DOHH2 (cell line): ENCODE data around the gene RPL28.

Source experiments
- H3F3A ChIP-seq: fragments of 200-600 bp; sonication (generic), shearing (Covaris generic); 2 replicates; pipeline ENCODE4 v1.6.0; 2016; ENCODE audit warnings: antibody characterized with exemption, mild to moderate bottlenecking; ENCODE audit not compliant: control insufficient read depth, insufficient read depth
- H3K27ac ChIP-seq: fragments of 200-600 bp; sonication (generic); 2 replicates; pipeline ENCODE4 v1.5.1; 2014; ENCODE audit warnings: low read depth, mild to moderate bottlenecking, low read length, moderate library complexity
- H3K27me3 ChIP-seq: fragments of 200-600 bp; sonication (generic); 2 replicates; pipeline ENCODE4 v1.6.1; 2014; ENCODE audit warnings: mild to moderate bottlenecking, low read length, mixed read lengths; ENCODE audit not compliant: control insufficient read depth
- H3K36me3 ChIP-seq: fragments of 200-600 bp; sonication (generic); 2 replicates; pipeline ENCODE4 v1.6.1; 2014; ENCODE audit warnings: mild to moderate bottlenecking, low read length, moderate library complexity, mixed read lengths; ENCODE audit not compliant: control insufficient read depth
- H3K4me1 ChIP-seq: fragments of 200-600 bp; sonication (generic); 2 replicates; pipeline ENCODE4 v1.6.1; 2014; ENCODE audit warnings: mild to moderate bottlenecking, low read length, mixed read lengths; ENCODE audit not compliant: control insufficient read depth
- H3K4me2 ChIP-seq: fragments of 200-600 bp; sonication (generic); 2 replicates; pipeline ENCODE4 v1.6.0; 2014; ENCODE audit warnings: mild to moderate bottlenecking, low read length, moderate library complexity
- H3K4me3 ChIP-seq: fragments of 200-600 bp; sonication (generic); 2 replicates; pipeline ENCODE4 v1.5.1; 2014; ENCODE audit warnings: mild to moderate bottlenecking, low read length, mixed read lengths
- H3K79me2 ChIP-seq: fragments of 200-600 bp; sonication (generic); 2 replicates; pipeline ENCODE4 v1.6.1; 2014; ENCODE audit warnings: mild to moderate bottlenecking, low read length, mixed read lengths; ENCODE audit not compliant: control insufficient read depth
- H3K9me2 ChIP-seq: fragments of 200-600 bp; sonication (generic); replicated peaks from 2 replicates; pipeline ENCODE4 v1.6.1; 2014; ENCODE audit warnings: mild to moderate bottlenecking, low read length, mixed read lengths; ENCODE audit not compliant: control insufficient read depth
- H3K9me3 ChIP-seq: fragments of 200-600 bp; sonication (generic); 2 replicates; pipeline ENCODE4 v1.6.1; 2014; ENCODE audit warnings: antibody characterized with exemption, low read length, mixed read lengths; ENCODE audit not compliant: control insufficient read depth, insufficient read depth
- H4K20me1 ChIP-seq: fragments of 200-600 bp; sonication (generic); 2 replicates; pipeline ENCODE4 v1.6.0; 2014; ENCODE audit warnings: low read depth, mild to moderate bottlenecking, antibody characterized with exemption, low read length, moderate library complexity; ENCODE audit not compliant: control insufficient read depth, insufficient read depth
- EZH2phosphoT487 ChIP-seq: fragments of 200-600 bp; sonication (generic); IDR thresholded peaks from 2 replicates; pipeline ENCODE4 v1.6.1; 2017; ENCODE audit warnings: borderline replicate concordance, mild to moderate bottlenecking, antibody characterized with exemption, low read length, moderate library complexity, mixed read lengths
- TF ChIP-seq, protein P1 (sequence below): fragments of 200-600 bp; sonication (generic); IDR thresholded peaks from one replicate; pipeline ENCODE4 v1.5.1; 2014; ENCODE audit warnings: antibody characterized with exemption, mild to moderate bottlenecking, low read depth, low read length; ENCODE audit not compliant: poor library complexity, severe bottlenecking

RPL28 gene

DNA sequence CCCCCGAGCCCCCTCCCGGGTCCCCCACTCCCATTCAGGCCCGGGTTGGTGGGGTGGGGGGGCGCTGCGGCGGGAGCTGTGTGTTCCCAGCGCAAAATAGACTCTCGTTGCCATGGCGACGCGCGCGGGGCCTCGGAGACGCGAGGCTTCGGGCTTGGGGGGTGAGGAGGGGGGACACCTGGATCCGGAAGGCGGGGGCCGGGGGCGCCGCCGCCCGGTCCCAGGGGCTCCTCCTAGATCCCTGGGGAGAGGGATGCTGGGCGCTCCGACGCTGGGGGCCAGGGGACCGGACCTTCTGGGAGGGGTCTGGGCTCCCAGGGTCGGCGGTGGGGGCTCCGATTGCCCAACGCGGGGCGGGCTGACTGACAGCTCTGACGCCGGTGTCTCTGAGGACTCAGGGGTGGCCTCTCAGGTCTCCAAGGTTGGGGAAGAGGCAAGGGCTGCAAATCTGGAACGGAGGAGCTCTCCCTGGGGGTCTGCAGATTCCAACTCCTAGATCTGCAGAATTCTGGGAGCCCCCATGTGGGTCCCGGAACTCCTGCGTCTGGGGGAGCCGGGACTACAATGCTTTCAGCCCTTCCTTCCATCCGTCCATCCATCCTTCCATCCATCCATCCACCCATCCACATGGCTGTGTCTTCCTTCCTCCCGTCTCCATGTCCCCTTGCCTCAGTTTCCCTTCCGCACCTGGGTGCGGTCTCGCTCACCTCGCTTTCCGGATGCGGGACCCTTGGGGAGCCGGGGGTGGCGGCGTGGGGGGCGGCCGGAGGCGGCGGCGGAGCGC, 66.4 kb downstream of the RPL28 start:
- H3K4me1 ChIP-seq: no peaks in the 10 kb centered on the region
- TF ChIP-seq, protein P1, sequence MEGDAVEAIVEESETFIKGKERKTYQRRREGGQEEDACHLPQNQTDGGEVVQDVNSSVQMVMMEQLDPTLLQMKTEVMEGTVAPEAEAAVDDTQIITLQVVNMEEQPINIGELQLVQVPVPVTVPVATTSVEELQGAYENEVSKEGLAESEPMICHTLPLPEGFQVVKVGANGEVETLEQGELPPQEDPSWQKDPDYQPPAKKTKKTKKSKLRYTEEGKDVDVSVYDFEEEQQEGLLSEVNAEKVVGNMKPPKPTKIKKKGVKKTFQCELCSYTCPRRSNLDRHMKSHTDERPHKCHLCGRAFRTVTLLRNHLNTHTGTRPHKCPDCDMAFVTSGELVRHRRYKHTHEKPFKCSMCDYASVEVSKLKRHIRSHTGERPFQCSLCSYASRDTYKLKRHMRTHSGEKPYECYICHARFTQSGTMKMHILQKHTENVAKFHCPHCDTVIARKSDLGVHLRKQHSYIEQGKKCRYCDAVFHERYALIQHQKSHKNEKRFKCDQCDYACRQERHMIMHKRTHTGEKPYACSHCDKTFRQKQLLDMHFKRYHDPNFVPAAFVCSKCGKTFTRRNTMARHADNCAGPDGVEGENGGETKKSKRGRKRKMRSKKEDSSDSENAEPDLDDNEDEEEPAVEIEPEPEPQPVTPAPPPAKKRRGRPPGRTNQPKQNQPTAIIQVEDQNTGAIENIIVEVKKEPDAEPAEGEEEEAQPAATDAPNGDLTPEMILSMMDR: no peak
- no peak for TF ChIP-seq EZH2phosphoT487
- H3K27me3 ChIP-seq: peaks cover 9% of the 10 kb centered on the region
- H4K20me1 ChIP-seq: no peaks in the 10 kb centered on the region
- H3K27ac ChIP-seq: no peak overlapping the region
- no peak overlapping the region for H3K4me3 ChIP-seq
- H3K79me2 ChIP-seq: no peaks in the 10 kb centered on the region
- H3K36me3 ChIP-seq: no peaks in the 10 kb centered on the region
- no peaks in the 10 kb centered on the region; the same call in 1 of the 2 replicates for H3F3A ChIP-seq
- no peaks in the 10 kb centered on the region for H3K9me2 ChIP-seq
- no peaks in the 10 kb centered on the region for H3K9me3 ChIP-seq
- H3K4me2 ChIP-seq: no peak overlapping the region
